ENCODE data around the gene THBS1. TPM values are rescaled to one million over a fixed set of nuclear protein-coding genes. Genes with fewer than 3 reads are reported as not detected.

Gene THBS1
- total RNA-seq, 2 experiments from 2014 or later: 0.51 TPM; not detected in 1

- Histone ChIP-seq H3K4me1 (ENCODE audit: insufficient read depth, low read length, poor library complexity, severe bottlenecking) (peaks cover 6% of the 10 kb centered on the region), H3K27ac (ENCODE audit: low read depth, low read length, poor library complexity, severe bottlenecking) (no peak overlapping the region), H3K36me3 (ENCODE audit: insufficient read depth, low read length) (no peaks in the 10 kb centered on the region), H3K4me2 (ENCODE audit: low read length) (no peak overlapping the region), H3K9me3 (ENCODE audit: low read length) (no peaks in the 10 kb centered on the region), H3K4me3 (ENCODE audit: low read depth, low read length, poor library complexity, severe bottlenecking) (no peak overlapping the region), H3K79me2 (ENCODE audit: insufficient read depth, low read depth, low read length) (no peaks in the 10 kb centered on the region), H2AFZ (ENCODE audit: low read length) (no peak overlapping the region), H3K9me2 (ENCODE audit: insufficient read depth, low read length) (no peaks in the 10 kb centered on the region), H4K20me1 (ENCODE audit: insufficient read depth, low read length) (no peaks in the 10 kb centered on the region)
- ChIA-PET CTCF (ENCODE audit: unreplicated experiment) (no interaction called here), POLR2A (no interaction called here)
- no peak for DNase-seq (ENCODE audit: low spot score)
- intact Hi-C loops (cut with micrococcal nuclease; ENCODE audit: unreplicated experiment): no loop called here
- no TSS peak for BruUV-seq (replicated peaks)
- no peak for TF ChIP-seq EZH2phosphoT487 (IDR thresholded peaks at IDR 0.05; ENCODE audit: borderline replicate concordance, low read depth, low read length)
- TF ChIP-seq, protein P1, sequence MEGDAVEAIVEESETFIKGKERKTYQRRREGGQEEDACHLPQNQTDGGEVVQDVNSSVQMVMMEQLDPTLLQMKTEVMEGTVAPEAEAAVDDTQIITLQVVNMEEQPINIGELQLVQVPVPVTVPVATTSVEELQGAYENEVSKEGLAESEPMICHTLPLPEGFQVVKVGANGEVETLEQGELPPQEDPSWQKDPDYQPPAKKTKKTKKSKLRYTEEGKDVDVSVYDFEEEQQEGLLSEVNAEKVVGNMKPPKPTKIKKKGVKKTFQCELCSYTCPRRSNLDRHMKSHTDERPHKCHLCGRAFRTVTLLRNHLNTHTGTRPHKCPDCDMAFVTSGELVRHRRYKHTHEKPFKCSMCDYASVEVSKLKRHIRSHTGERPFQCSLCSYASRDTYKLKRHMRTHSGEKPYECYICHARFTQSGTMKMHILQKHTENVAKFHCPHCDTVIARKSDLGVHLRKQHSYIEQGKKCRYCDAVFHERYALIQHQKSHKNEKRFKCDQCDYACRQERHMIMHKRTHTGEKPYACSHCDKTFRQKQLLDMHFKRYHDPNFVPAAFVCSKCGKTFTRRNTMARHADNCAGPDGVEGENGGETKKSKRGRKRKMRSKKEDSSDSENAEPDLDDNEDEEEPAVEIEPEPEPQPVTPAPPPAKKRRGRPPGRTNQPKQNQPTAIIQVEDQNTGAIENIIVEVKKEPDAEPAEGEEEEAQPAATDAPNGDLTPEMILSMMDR (conservative IDR thresholded peaks at IDR 0.05; ENCODE audit: low read length): no peak
These were observed 45.0 kb downstream of the THBS1 start for GRCh38 chr15:39625856-39626255.

GRCh38 chr15:39627451-39628143, 46.7 kb downstream of the THBS1 start:
- intact Hi-C loops (cut with micrococcal nuclease; ENCODE audit: unreplicated experiment): no loop called here
- H3K9me2 ChIP-seq (ENCODE audit: insufficient read depth, low read length): no peaks in the 10 kb centered on the region
- no peaks in the 10 kb centered on the region for H3K9me3 ChIP-seq (ENCODE audit: low read length)
- peaks cover 6% of the 10 kb centered on the region for H3K4me1 ChIP-seq (ENCODE audit: insufficient read depth, low read length, poor library complexity, severe bottlenecking)
- H4K20me1 ChIP-seq (ENCODE audit: insufficient read depth, low read length): no peaks in the 10 kb centered on the region
- no peak overlapping the region for H3K4me2 ChIP-seq (ENCODE audit: low read length)
- H2AFZ ChIP-seq (ENCODE audit: low read length): no peak overlapping the region
- DNase-seq (ENCODE audit: low spot score): no peak
- no peak for TF ChIP-seq EZH2phosphoT487 (IDR thresholded peaks at IDR 0.05; ENCODE audit: borderline replicate concordance, low read depth, low read length)
- TF ChIP-seq, protein P1 (conservative IDR thresholded peaks at IDR 0.05; ENCODE audit: low read length): no peak
- H3K36me3 ChIP-seq (ENCODE audit: insufficient read depth, low read length): no peaks in the 10 kb centered on the region
- no peak overlapping the region for H3K27ac ChIP-seq (ENCODE audit: low read depth, low read length, poor library complexity, severe bottlenecking)
- ChIA-PET CTCF (ENCODE audit: unreplicated experiment) (no interaction called here), POLR2A (no interaction called here)
- no TSS peak for BruUV-seq (replicated peaks)
- H3K4me3 ChIP-seq (ENCODE audit: low read depth, low read length, poor library complexity, severe bottlenecking): no peak overlapping the region
- H3K79me2 ChIP-seq (ENCODE audit: insufficient read depth, low read depth, low read length): no peaks in the 10 kb centered on the region

- TF ChIP-seq EZH2phosphoT487 (IDR thresholded peaks at IDR 0.05; ENCODE audit: borderline replicate concordance, low read depth, low read length): no peak
- TF ChIP-seq, protein P1 (conservative IDR thresholded peaks at IDR 0.05; ENCODE audit: low read length): no peak
- no peak overlapping the region for H3K4me2 ChIP-seq (ENCODE audit: low read length)
- DNase-seq (ENCODE audit: low spot score): no peak
- no peaks in the 10 kb centered on the region for H3K9me3 ChIP-seq (ENCODE audit: low read length)
- no peak overlapping the region for H3K4me3 ChIP-seq (ENCODE audit: low read depth, low read length, poor library complexity, severe bottlenecking)
- no TSS peak for BruUV-seq (replicated peaks)
- intact Hi-C loops (cut with micrococcal nuclease; ENCODE audit: unreplicated experiment): no loop called here
- H3K27ac ChIP-seq (ENCODE audit: low read depth, low read length, poor library complexity, severe bottlenecking): no peak overlapping the region
- no peaks in the 10 kb centered on the region for H3K36me3 ChIP-seq (ENCODE audit: insufficient read depth, low read length)
- H2AFZ ChIP-seq (ENCODE audit: low read length): no peak overlapping the region
- no peaks in the 10 kb centered on the region for H3K79me2 ChIP-seq (ENCODE audit: insufficient read depth, low read depth, low read length)
- ChIA-PET CTCF (ENCODE audit: unreplicated experiment) (no interaction called here), POLR2A (no interaction called here)
- H3K9me2 ChIP-seq (ENCODE audit: insufficient read depth, low read length): no peaks in the 10 kb centered on the region
- no peaks in the 10 kb centered on the region for H4K20me1 ChIP-seq (ENCODE audit: insufficient read depth, low read length)
- peaks cover 6% of the 10 kb centered on the region for H3K4me1 ChIP-seq (ENCODE audit: insufficient read depth, low read length, poor library complexity, severe bottlenecking)
These were observed 47.2 kb downstream of the THBS1 start for GRCh38 chr15:39628144-39628508.
